Stomach (tissue), 9 donors: ENCODE data around the gene HOXD13. TPM values are rescaled to one million over a fixed set of nuclear protein-coding genes. Genes with fewer than 3 reads are reported as not detected.
A peak's percentile ranks its signal among the peaks of the same experiment; 100 is the strongest.

Experiments used
- DNase-seq, 2 donors: peaks; one replicate each; pipeline versions ENCODE4 v3.0.0 to v3.0.0-alpha.2; 2013 to 2019
- H3K27ac ChIP-seq, 5 donors: fragments of 200-600 bp in 4 of 5; sonication (generic) in 4 of 5; one replicate each; pipeline ENCODE4 v1.5.1; 2013 to 2019; ENCODE audit warnings: mild to moderate bottlenecking in 1 of 5, moderate library complexity in 1 of 5
- H3K27me3 ChIP-seq, 3 donors: fragments of 200-600 bp; sonication (generic); one replicate each; pipeline ENCODE4 v1.5.1; 2017 to 2019; ENCODE audit warnings: mixed run types in 1 of 3
- H3K36me3 ChIP-seq, 4 donors: fragments of 200-600 bp; sonication (generic); 1 replicate in 3 of 4; 2 replicates in 1 of 4; pipeline ENCODE4 v1.5.1; 2016 to 2019
- H3K4me1 ChIP-seq, 4 donors: fragments of 200-600 bp; sonication (generic); one replicate each; pipeline ENCODE4 v1.5.1; 2016 to 2019
- H3K4me3 ChIP-seq, 4 donors: fragments of 200-600 bp; sonication (generic) in 3 of 4; one replicate each; pipeline ENCODE4 v1.5.1; 2016 to 2019; ENCODE audit warnings: mild to moderate bottlenecking in 1 of 4
- H3K9me3 ChIP-seq, 4 donors: fragments of 200-600 bp; sonication (generic); one replicate each; pipeline ENCODE4 v1.5.1; 2016 to 2019
- CTCF ChIP-seq, 7 experiments: fragments of 450-650 bp in 4 of 7; fragments of 200-600 bp in 3 of 7; sonication (generic) in 3 of 7; IDR thresholded peaks; one replicate each; pipeline ENCODE4 v1.5.1; 2016 to 2019; ENCODE audit warnings: antibody characterized with exemption in 7 of 7, control low read depth in 2 of 7, mild to moderate bottlenecking in 1 of 7
- EP300 ChIP-seq: sonication (generic); formaldehyde crosslinking; IDR thresholded peaks from one replicate; pipeline ENCODE4 v1.6.1; 2017; ENCODE audit warnings: antibody characterized with exemption
- POLR2A ChIP-seq, 4 donors: fragments of 450-650 bp; IDR thresholded peaks; one replicate each; pipeline ENCODE4 v1.6.1; 2016; ENCODE audit warnings: antibody characterized with exemption in 4 of 4, control low read depth in 2 of 4, mild to moderate bottlenecking in 1 of 4, moderate library complexity in 1 of 4
- POLR2AphosphoS5 ChIP-seq, 3 donors: sonication (generic); formaldehyde crosslinking; IDR thresholded peaks; one replicate each; pipeline ENCODE4 v1.6.1; 2016; ENCODE audit warnings: antibody characterized with exemption in 3 of 3
- WGBS, 5 donors: extraction: QIAGEN DNeasy Blood & Tissue Kit in 3 of 5; methylation state at CpG; one replicate each; pipeline versions ENCODE4 v1.1.5 to v1.1.7; 2013 to 2018; 5-methylcytosine and 5-hydroxymethylcytosine counted together
- intact Hi-C: fragments of 100-400 bp; cut with DNase I; formaldehyde crosslinking; loops from one replicate; pipeline ENCODE4 v1.15.1; 2023; ENCODE audit warnings: low total_unique reads
- polyA plus RNA-seq, 3 donors: library from polyadenylated mRNA; stranded (reverse); fragments of 200-250 nt; gene quantifications; one replicate each; pipeline ENCODE4 v1.2.3, GENCODE V29; 2013
- total RNA-seq, 5 donors: library from RNA; depleted of rRNA; stranded (reverse); fragments of >200 nt; gene quantifications; one replicate each; pipeline versions ENCODE4 v1.1.0 to v1.2.3, GENCODE V29; 2014 to 2016
- donor health status: healthy with polysubstance abuse.
- donor health status: Bipolar disorder and iron deficiency.
- donor health status: healthy.

Gene HOXD13
- total and polyA plus RNA-seq, 8 donors, result not detected

GRCh38 chr2:176088048-176088936 is 4.2 kb upstream of the HOXD13 start:
- Histone ChIP-seq H3K27me3 (peaks cover 52 to 100% (median 100%) of the 10 kb centered on the region in 3 donors), H3K4me3 (peak overlapping the region; percentile 12 to 50 (median 19)), H3K36me3 (no peaks in the 10 kb centered on the region), H3K9me3 (peaks cover 0 to 28% (median 6%) of the 10 kb centered on the region in 4 donors), H3K4me1 (peaks cover 19 to 58% (median 45%) of the 10 kb centered on the region in 4 donors), H3K27ac (no peak overlapping the region)
- WGBS, 5 donors, result 4 to 8% (median 6%) methylated on average over 34 to 49 of the region's 49 CpGs
- DNase-seq, result peak; percentile 54 to 83
- no peak for TF ChIP-seq POLR2A (IDR thresholded peaks at IDR 0.05)
- peak in 5 of 7 experiments; percentile 35 to 73 (median 62) for TF ChIP-seq CTCF (IDR thresholded peaks at IDR 0.05)
- TF ChIP-seq EP300, result no peak
- TF ChIP-seq POLR2AphosphoS5 (IDR thresholded peaks at IDR 0.05), result no peak
- intact Hi-C loops, result no loop called here

GRCh38 chr2:176088937-176089842 is 3.3 kb upstream of the HOXD13 start:
- Histone ChIP-seq H3K27me3 (peaks cover 52 to 100% (median 100%) of the 10 kb centered on the region in 3 donors), H3K9me3 (peaks cover 0 to 24% (median 4%) of the 10 kb centered on the region in 4 donors), H3K27ac (no peak overlapping the region), H3K36me3 (no peaks in the 10 kb centered on the region), H3K4me3 (no peak overlapping the region), H3K4me1 (peaks cover 19 to 58% (median 47%) of the 10 kb centered on the region in 4 donors)
- DNase-seq, result no peak
- intact Hi-C loops, result no loop called here
- TF ChIP-seq POLR2AphosphoS5 (IDR thresholded peaks at IDR 0.05) (no peak), EP300 (no peak), POLR2A (IDR thresholded peaks at IDR 0.05) (no peak), CTCF (IDR thresholded peaks at IDR 0.05) (no peak)
- 5 to 10% (median 7%) methylated on average over 6 of the region's 6 CpGs for WGBS, 5 donors

GRCh38 chr2:176089843-176090395 is 2.6 kb upstream of the HOXD13 start:
- TF ChIP-seq POLR2AphosphoS5 (IDR thresholded peaks at IDR 0.05) (no peak), EP300 (no peak), POLR2A (IDR thresholded peaks at IDR 0.05) (no peak), CTCF (IDR thresholded peaks at IDR 0.05) (no peak)
- Histone ChIP-seq H3K4me3 (no peak overlapping the region), H3K9me3 (peaks cover 0 to 16% (median 5%) of the 10 kb centered on the region in 4 donors), H3K27me3 (peaks cover 54 to 100% (median 100%) of the 10 kb centered on the region in 3 donors), H3K4me1 (peaks cover 19 to 53% (median 45%) of the 10 kb centered on the region in 4 donors), H3K36me3 (no peaks in the 10 kb centered on the region), H3K27ac (no peak overlapping the region)
- no peak for DNase-seq
- intact Hi-C loops, result no loop called here

- Histone ChIP-seq H3K27me3 (peaks cover 51 to 100% (median 100%) of the 10 kb centered on the region in 3 donors), H3K4me3 (no peak overlapping the region), H3K4me1 (peaks cover 19 to 43% (median 38%) of the 10 kb centered on the region in 4 donors), H3K9me3 (peaks cover 0 to 14% (median 2%) of the 10 kb centered on the region in 4 donors), H3K27ac (no peak overlapping the region), H3K36me3 (no peaks in the 10 kb centered on the region)
- 18 to 26% (median 20%) methylated on average over 5 of the region's 5 CpGs for WGBS, 5 donors
- no peak for DNase-seq
- TF ChIP-seq POLR2A (IDR thresholded peaks at IDR 0.05) (no peak), POLR2AphosphoS5 (IDR thresholded peaks at IDR 0.05) (no peak), EP300 (no peak), CTCF (IDR thresholded peaks at IDR 0.05) (no peak)
- intact Hi-C loops, result no loop called here
These were observed 1.7 kb upstream of the HOXD13 start for GRCh38 chr2:176090862-176091261.
